ENCODE measurements around the gene MNX1.

DNA sequence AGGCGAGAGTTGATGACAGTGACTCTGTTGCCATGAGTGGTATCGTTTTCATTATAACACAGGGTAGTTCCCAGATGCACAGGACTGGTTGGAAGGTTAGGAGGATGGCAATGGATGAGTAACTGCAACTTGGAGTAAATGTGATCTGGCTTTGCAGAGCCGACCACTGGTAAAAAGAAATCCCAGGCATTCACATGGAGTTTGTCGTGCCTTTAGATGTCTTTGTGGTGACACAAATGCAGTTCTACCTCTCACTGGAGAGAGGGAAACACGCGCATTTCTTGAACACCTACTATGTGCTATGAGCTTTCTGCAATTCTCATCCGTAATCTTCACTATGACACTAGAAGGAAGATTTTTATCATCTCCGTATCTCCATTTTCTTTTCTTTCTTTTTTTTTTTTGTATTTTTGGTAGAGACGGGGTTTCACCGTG lies 1.7 kb upstream of the MNX1 start:
- no peak for TF ChIP-seq POLR2A (IDR thresholded peaks at IDR 0.05)
- TF ChIP-seq, protein P1, sequence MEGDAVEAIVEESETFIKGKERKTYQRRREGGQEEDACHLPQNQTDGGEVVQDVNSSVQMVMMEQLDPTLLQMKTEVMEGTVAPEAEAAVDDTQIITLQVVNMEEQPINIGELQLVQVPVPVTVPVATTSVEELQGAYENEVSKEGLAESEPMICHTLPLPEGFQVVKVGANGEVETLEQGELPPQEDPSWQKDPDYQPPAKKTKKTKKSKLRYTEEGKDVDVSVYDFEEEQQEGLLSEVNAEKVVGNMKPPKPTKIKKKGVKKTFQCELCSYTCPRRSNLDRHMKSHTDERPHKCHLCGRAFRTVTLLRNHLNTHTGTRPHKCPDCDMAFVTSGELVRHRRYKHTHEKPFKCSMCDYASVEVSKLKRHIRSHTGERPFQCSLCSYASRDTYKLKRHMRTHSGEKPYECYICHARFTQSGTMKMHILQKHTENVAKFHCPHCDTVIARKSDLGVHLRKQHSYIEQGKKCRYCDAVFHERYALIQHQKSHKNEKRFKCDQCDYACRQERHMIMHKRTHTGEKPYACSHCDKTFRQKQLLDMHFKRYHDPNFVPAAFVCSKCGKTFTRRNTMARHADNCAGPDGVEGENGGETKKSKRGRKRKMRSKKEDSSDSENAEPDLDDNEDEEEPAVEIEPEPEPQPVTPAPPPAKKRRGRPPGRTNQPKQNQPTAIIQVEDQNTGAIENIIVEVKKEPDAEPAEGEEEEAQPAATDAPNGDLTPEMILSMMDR (IDR thresholded peaks at IDR 0.05): no peak
- no peak for TF ChIP-seq POLR2AphosphoS5 (IDR thresholded peaks at IDR 0.05)
